Germinal center (tissue), 1 donor: ENCODE measurements around the gene SMC6.

ENCODE experiments used
- DNase-seq: peaks from one replicate; pipeline ENCODE4 v3.0.0; 2012; ENCODE audit warnings: mixed read lengths, low spot score

Gene SMC6

GRCh38 chr2:17646838-17647701 lies 106.5 kb downstream of the SMC6 start:
- no peak for DNase-seq

- peak; percentile 48 for DNase-seq
Observed at GRCh38 chr2:17646081-17646554, 107.5 kb downstream of the SMC6 start.

GRCh38 chr2:17644997-17645720 lies 108.5 kb downstream of the SMC6 start:
- no peak for DNase-seq

GRCh38 chr2:17643031-17643615 lies 110.5 kb downstream of the SMC6 start:
- no peak for DNase-seq

GRCh38 chr2:17640406-17640805 lies 113.2 kb downstream of the SMC6 start:
- DNase-seq, result no peak

DNA sequence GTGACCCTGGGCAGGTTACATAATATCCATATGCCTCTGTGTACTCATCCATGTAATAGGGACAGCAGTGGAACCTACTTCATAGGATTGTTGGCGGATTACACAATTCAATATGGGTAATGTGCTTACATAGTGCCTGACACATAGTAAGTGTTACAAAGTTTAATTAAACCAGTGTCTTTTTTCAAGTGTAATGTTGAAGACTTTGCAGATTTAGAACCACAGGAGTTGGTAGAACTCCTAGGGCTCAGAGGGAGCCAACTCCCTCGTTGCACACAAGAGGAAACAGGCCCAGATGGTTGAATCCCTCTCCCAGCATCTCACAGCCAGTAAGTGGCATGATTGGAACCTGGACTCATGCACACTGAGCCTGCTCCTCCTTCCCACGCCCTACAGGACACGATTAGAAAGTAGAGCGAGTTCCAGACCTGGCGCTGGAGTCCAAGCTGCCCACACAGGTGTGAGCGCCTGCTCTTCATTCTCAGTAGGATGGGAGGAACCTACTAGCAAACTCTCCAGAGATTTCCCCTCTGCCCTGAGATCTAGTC lies 115.3 kb downstream of the SMC6 start:
- no peak for DNase-seq

DNA sequence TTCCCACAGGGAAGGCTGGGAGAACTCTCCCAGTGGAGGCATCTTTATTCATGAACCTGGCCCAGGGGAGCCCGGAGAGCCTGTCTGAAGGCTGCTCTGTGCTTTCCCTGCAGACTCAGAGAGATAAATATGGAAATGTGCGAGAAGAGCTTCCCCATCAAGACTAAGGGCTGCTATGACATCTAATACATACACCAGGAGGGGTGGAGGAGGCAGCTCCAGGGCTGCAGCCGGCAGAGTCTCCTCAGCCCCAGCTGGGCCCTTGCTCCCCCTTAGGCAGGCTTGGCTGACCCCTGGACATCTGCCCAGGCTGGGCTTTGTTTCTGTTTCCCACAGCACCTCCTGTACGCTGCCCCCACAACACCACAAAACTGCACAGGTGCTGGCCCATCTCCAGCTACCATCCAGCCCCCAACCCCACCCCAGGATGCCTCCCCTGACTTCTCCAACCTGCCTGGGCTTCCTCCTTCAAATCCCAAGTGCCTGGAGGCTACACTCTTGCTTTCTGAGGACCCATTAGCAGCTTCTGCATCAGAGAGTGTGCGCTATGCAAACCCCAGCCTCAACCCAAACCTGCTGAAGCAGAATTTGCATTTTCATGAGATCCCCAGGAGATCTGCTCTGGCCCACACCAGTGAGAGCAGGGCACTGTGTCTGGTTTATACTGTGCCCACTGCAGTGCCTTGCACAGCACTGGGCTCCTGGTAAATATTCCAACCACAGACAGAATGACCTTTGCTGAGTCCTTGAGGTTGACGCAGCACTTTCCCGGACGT lies 116.3 kb downstream of the SMC6 start:
- DNase-seq, result no peak

GRCh38 chr2:17636257-17636656 lies 117.4 kb downstream of the SMC6 start:
- no peak for DNase-seq

- no peak for DNase-seq
Observed at GRCh38 chr2:17634997-17635396, 118.6 kb downstream of the SMC6 start.

DNA sequence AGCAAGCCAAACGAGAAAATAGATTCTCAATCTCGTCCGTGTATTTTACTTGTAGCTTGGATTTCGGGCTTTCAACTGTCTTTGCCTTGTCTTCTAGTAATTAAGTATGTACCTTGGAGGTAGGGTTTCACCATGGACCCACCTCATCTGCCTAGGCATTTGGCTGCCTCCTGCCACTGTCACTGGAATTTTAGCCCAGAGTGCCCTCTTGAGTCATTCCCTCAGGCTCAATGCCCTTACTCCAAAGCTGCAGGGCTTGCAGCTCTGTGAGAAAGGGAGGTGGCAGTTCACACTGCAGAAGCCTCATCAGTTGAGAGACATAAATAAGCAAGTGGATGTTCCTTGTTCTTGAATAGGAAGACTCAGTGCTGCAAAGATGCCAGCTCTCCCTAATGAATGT lies 123.5 kb downstream of the SMC6 start:
- no peak for DNase-seq

DNA sequence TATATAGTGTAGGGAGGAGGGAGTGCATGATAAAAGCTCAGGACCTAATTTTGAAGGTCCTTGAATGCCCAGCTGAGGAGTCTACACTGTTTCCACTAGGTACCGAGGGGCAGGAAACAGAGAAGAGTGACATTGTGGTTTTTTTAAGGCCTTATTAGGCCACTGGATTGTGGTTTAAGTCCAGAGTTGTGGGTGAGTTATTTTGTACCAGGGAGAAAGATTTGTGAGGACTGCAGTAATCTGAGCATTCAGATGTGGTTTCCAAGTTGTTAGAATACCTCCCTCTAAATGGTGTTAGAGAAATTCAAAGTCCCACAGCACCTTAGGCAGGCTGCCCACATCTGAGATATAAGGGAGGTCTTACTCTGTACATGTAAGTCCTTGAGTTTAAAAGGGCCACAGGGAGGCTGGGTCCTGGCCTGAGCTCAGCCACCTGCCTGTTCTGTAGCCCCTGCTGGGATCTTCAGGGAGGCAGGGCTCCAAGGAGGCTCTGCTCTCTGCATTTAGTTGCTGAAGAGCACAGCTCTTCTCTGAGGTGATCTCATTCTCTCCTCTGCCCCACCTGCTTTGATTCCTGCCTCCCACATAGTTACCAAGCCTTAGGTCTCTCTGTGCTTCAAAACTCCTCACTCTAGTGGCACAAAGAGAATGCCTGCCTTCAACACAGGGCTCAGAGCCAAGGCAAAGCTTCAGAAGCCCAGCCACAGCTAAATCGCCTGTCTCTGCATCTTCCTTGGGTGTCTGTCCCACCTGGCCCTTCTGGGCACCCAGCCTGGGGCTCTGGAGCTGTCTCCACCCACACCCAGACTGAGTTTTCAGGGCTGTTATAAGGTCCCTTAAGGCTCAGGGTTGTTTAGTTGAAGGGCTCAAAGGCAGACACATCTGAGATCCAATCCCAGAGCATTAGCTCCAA lies 125.0 kb downstream of the SMC6 start:
- DNase-seq, result no peak

DNA sequence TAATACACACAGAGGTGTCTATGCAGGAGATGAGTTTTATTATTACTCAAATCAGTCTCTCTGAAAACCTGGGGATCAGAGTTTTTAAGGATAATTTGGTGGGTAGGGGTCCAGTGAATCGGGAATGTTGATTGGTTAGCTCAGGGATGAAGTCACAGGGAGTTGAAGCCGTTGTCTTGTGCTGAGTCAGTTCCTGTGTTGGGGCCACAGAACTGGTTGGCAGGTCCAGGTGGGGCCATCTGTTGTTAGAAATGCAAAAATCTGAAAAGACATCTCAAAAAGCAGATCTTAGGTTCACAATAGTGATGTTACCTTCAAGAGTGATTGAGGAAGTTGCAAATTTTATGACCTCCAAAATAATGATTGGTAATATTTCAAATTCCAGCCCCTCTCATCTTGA lies 126.2 kb downstream of the SMC6 start:
- DNase-seq, result no peak

DNA sequence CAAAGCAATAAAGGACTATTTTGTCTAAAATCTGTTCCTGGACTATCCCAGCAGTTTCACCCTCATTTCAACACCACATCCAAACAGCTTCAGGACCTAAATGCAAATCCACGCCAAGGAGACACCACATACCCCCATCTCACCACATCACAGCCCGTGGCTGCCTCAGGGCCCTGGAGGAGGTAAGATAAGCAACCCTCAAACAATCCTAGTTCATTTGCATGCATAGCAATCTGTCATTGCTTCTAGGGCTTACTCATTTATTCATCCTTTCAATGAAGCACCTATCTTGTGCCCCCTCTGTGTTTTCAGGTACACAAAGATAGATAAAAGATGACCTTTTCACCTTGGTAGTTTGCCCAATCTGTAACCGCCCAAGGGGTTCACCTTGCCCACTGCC lies 126.6 kb downstream of the SMC6 start:
- no peak for DNase-seq

GRCh38 chr2:17625446-17625845 lies 128.2 kb downstream of the SMC6 start:
- no peak for DNase-seq

- DNase-seq, result no peak
Observed at GRCh38 chr2:17621781-17622180, 131.8 kb downstream of the SMC6 start.

- DNase-seq, result no peak
Observed at GRCh38 chr2:17620841-17621240, 132.8 kb downstream of the SMC6 start.

DNA sequence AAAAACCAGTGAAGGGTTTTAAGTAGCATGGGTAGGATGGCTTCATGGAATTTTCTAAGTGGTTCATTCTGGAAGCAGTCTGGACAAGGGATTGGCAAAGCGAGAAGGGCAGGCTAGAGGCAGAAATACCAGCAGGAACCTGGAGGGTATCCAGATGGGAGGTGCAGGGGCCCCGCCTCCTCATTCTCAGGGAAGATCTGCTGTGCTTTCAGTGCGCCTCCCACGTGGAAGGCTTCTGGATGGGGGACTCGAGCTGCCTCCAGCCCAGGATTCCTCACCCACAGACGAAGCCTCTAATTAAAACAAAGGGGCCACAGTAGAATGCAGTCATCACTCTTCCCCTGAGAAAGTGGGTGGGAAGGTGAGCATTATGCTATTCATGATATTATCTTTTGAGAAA lies 133.3 kb downstream of the SMC6 start:
- no peak for DNase-seq

GRCh38 chr2:17617955-17618354 lies 135.7 kb downstream of the SMC6 start:
- no peak for DNase-seq

- no peak for DNase-seq
Observed at GRCh38 chr2:17617516-17617915, 136.1 kb downstream of the SMC6 start.

DNA sequence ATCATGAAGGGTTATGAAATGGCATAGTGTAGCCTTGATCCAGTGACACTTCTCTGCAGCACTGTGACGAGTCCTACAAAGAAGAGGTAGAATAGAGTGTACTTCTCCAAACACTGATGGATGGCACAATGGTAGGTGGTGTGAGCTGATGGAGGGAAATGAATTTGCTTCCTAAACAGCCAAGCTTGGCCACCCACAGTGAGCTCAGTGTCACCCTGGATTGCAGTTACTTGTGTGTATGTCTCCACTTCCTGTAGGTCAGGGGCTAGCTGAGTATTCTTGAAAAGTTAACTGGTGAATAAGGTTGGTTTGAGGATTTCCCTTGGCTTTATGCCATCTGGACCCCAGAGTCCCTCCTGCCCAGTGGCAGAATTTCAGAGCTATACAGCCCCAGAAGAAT lies 137.2 kb downstream of the SMC6 start:
- DNase-seq, result no peak
